H9 (cell line): ENCODE data around the gene ZNF576. TPM values are rescaled to one million over a fixed set of nuclear protein-coding genes. Genes with fewer than 3 reads are reported as not detected.

Experiments used
- DNase-seq: peaks from one replicate; pipeline ENCODE4 v3.0.0-alpha.2; 2017
- H2AFZ ChIP-seq: one replicate; pipeline ENCODE4 v1.6.1; 2013; ENCODE audit warnings: mild to moderate bottlenecking, low read length, control low read depth, moderate library complexity
- H2AK5ac ChIP-seq: 2 replicates; pipeline ENCODE4 v1.6.1; 2013; ENCODE audit warnings: low read length, control low read depth, mixed read lengths; ENCODE audit not compliant: insufficient read length
- H2BK120ac ChIP-seq: one replicate; pipeline ENCODE4 v1.6.1; 2013; ENCODE audit warnings: low read depth, mild to moderate bottlenecking, low read length, control low read depth, inconsistent platforms; ENCODE audit not compliant: poor library complexity, severe bottlenecking
- H2BK12ac ChIP-seq: 2 replicates; pipeline ENCODE4 v1.6.1; 2013; ENCODE audit warnings: low read length, control low read depth, mixed read lengths, low read depth; ENCODE audit not compliant: insufficient read length
- H2BK15ac ChIP-seq: 2 replicates; pipeline ENCODE4 v1.6.1; 2013; ENCODE audit warnings: low read depth, low read length, control low read depth
- H2BK20ac ChIP-seq: one replicate; pipeline ENCODE4 v1.6.1; 2013; ENCODE audit warnings: low read depth, mild to moderate bottlenecking, low read length, control low read depth, inconsistent platforms; ENCODE audit not compliant: poor library complexity, severe bottlenecking
- H2BK5ac ChIP-seq: 2 replicates; pipeline ENCODE4 v1.6.1; 2013; ENCODE audit warnings: low read length, control low read depth, mixed read lengths; ENCODE audit not compliant: insufficient read length
- H3K14ac ChIP-seq: 2 replicates; pipeline ENCODE4 v1.6.1; 2013; ENCODE audit warnings: low read length, control low read depth; ENCODE audit not compliant: insufficient read depth
- H3K18ac ChIP-seq: 2 replicates; pipeline ENCODE4 v1.6.1; 2013; ENCODE audit warnings: low read depth, mild to moderate bottlenecking, mixed read lengths, low read length, control low read depth; ENCODE audit not compliant: insufficient read length
- H3K23ac ChIP-seq: 2 replicates; pipeline ENCODE4 v1.6.1; 2013; ENCODE audit warnings: low read length, control low read depth, mixed read lengths, low read depth; ENCODE audit not compliant: insufficient read length
- H3K23me2 ChIP-seq: 2 replicates; pipeline ENCODE4 v1.6.1; 2013; ENCODE audit warnings: low read depth, mild to moderate bottlenecking, mixed read lengths, low read length, control low read depth; ENCODE audit not compliant: insufficient read length, poor library complexity, severe bottlenecking
- H3K27ac ChIP-seq: 2 replicates; pipeline ENCODE4 v1.5.1; 2013; ENCODE audit warnings: low read length, control low read depth, mixed read lengths, low read depth; ENCODE audit not compliant: insufficient read length
- H3K27me3 ChIP-seq: 2 replicates; pipeline ENCODE4 v1.6.1; 2013; ENCODE audit warnings: low read length, control low read depth, inconsistent platforms; ENCODE audit not compliant: insufficient read depth
- H3K4ac ChIP-seq: 2 replicates; pipeline ENCODE4 v1.6.1; 2013; ENCODE audit warnings: low read depth, mild to moderate bottlenecking, control low read depth, inconsistent platforms, low read length, moderate library complexity
- H3K4me1 ChIP-seq: 2 replicates; pipeline ENCODE4 v1.6.1; 2013; ENCODE audit warnings: low read length, control low read depth, inconsistent platforms; ENCODE audit not compliant: insufficient read depth
- H3K4me2 ChIP-seq: 2 replicates; pipeline ENCODE4 v1.6.1; 2013; ENCODE audit warnings: low read length, control low read depth, mixed read lengths; ENCODE audit not compliant: insufficient read length, insufficient read depth
- H3K56ac ChIP-seq: 2 replicates; pipeline ENCODE4 v1.6.1; 2013; ENCODE audit warnings: low read depth, mild to moderate bottlenecking, mixed read lengths, low read length, control low read depth; ENCODE audit not compliant: insufficient read length
- H3K79me1 ChIP-seq: 2 replicates; pipeline ENCODE4 v1.6.1; 2013; ENCODE audit warnings: low read depth, mild to moderate bottlenecking, moderate library complexity, low read length, control low read depth, inconsistent platforms; ENCODE audit not compliant: insufficient read depth, poor library complexity, severe bottlenecking
- H3K79me2 ChIP-seq: 2 replicates; pipeline ENCODE4 v1.6.1; 2013; ENCODE audit warnings: low read length, control low read depth, inconsistent platforms; ENCODE audit not compliant: insufficient read depth
- H3K9ac ChIP-seq: 2 replicates; pipeline ENCODE4 v1.6.1; 2013; ENCODE audit warnings: low read length, control low read depth, mixed read lengths; ENCODE audit not compliant: insufficient read length; ENCODE audit errors: extremely low read depth
- H3K9me3 ChIP-seq: one replicate; pipeline ENCODE4 v1.6.1; 2013; ENCODE audit warnings: low read depth, low read length, inconsistent platforms; ENCODE audit not compliant: control insufficient read depth
- H3T11ph ChIP-seq: one replicate; pipeline ENCODE4 v1.6.1; 2013; ENCODE audit warnings: mild to moderate bottlenecking, low read length, control low read depth, inconsistent platforms
- H4K20me1 ChIP-seq: one replicate; pipeline ENCODE4 v1.6.1; 2013; ENCODE audit not compliant: control insufficient read depth, insufficient read length, insufficient read depth
- H4K5ac ChIP-seq: 2 replicates; pipeline ENCODE4 v1.6.1; 2013; ENCODE audit warnings: low read depth, mild to moderate bottlenecking, mixed read lengths, low read length, control low read depth; ENCODE audit not compliant: insufficient read length
- H4K8ac ChIP-seq: replicated peaks from 2 replicates; pipeline ENCODE4 v1.6.1; 2013; ENCODE audit warnings: low read length, control low read depth, mixed read lengths, low read depth; ENCODE audit not compliant: insufficient read length
- H4K91ac ChIP-seq: 2 replicates; pipeline ENCODE4 v1.6.1; 2013; ENCODE audit warnings: low read depth, mild to moderate bottlenecking, moderate library complexity, mixed read lengths, low read length, control low read depth; ENCODE audit not compliant: insufficient read length
- H3K27ac Mint-ChIP-seq, 3 experiments: 2 replicates in 2 of 3; 3 replicates in 1 of 3; pipeline ENCODE4 v1.8.0; 2020 to 2021; ENCODE audit warnings: mixed read lengths in 3 of 3, mild to moderate bottlenecking in 1 of 3, moderate library complexity in 1 of 3
- H3K27me3 Mint-ChIP-seq: 2 replicates; pipeline ENCODE4 v1.8.0; 2021; ENCODE audit warnings: low read depth, mild to moderate bottlenecking, moderate library complexity, mixed read lengths
- H3K36me3 Mint-ChIP-seq, 3 experiments: 2 replicates in 2 of 3; 3 replicates in 1 of 3; pipeline ENCODE4 v1.8.0; 2020 to 2021; ENCODE audit warnings: low read depth in 3 of 3, mixed read lengths in 3 of 3; ENCODE audit not compliant: insufficient read depth in 1 of 3
- H3K4me1 Mint-ChIP-seq, 2 experiments: 2 replicates each; pipeline ENCODE4 v1.8.0; 2020; ENCODE audit warnings: mixed read lengths in 2 of 2
- H3K4me3 Mint-ChIP-seq, 2 experiments: 2 replicates in 1 of 2; 3 replicates in 1 of 2; pipeline ENCODE4 v1.8.0; 2020 to 2021; ENCODE audit warnings: mild to moderate bottlenecking in 2 of 2, mixed read lengths in 2 of 2, moderate library complexity in 1 of 2
- H3K9me3 Mint-ChIP-seq, 2 experiments: 2 replicates in 1 of 2; 3 replicates in 1 of 2; pipeline ENCODE4 v1.8.0; 2020; ENCODE audit warnings: mild to moderate bottlenecking in 2 of 2, mixed read lengths in 2 of 2, moderate library complexity in 1 of 2
- CTCF ChIP-seq: fragments of 200-600 bp; sonication (generic); conservative IDR thresholded peaks from 3 replicates; pipeline ENCODE4 v1.8.0; 2021; ENCODE audit warnings: antibody characterized with exemption, mild to moderate bottlenecking
- WGBS: extraction: QIAGEN DNeasy Blood & Tissue Kit; methylation state at CpG from one replicate; pipeline ENCODE4 v1.1.7; 2013; ENCODE audit warnings: missing lambda C conversion rate, low lambda C conversion rate, mixed read lengths; ENCODE audit not compliant: insufficient read length; ENCODE audit errors: extremely low coverage; 5-methylcytosine and 5-hydroxymethylcytosine counted together
- total RNA-seq: library from RNA; stranded (reverse); gene quantifications from 2 replicates; pipeline ENCODE4 v1.2.1, GENCODE V29; 2021

The ZNF576 gene
- total RNA-seq, 1 experiment from 2014 or later, result 19.7 TPM

GRCh38 chr19:43638995-43639518 is 42.7 kb downstream of the ZNF576 start:
- peaks cover 72% of the 10 kb centered on the region for H3K27me3 Mint-ChIP-seq
- no peak for TF ChIP-seq CTCF
- Histone ChIP-seq H3K23me2 (peaks cover 24% of the 10 kb centered on the region), H2BK15ac (no peak overlapping the region; the same call in 1 of the 2 replicates), H3T11ph (no peak overlapping the region), H2BK120ac (no peak overlapping the region), H4K5ac (no peak overlapping the region), H2AK5ac (no peak overlapping the region), H4K8ac (no peak overlapping the region), H3K27ac (no peak overlapping the region), H3K79me1 (no peaks in the 10 kb centered on the region), H2BK5ac (no peak overlapping the region), H4K20me1 (no peaks in the 10 kb centered on the region), H3K27me3 (peaks cover 24% of the 10 kb centered on the region; the same call in 1 of the 2 replicates), H3K4ac (no peak overlapping the region), H3K9me3 (no peaks in the 10 kb centered on the region), H3K9ac (peak overlapping the region; percentile 52), H3K4me2 (peak overlapping the region; percentile 96), H2BK20ac (no peak overlapping the region), H3K14ac (peak overlapping the region; percentile 60; the same call in 1 of the 2 replicates), H3K79me2 (no peaks in the 10 kb centered on the region), H3K23ac (no peak overlapping the region), H2AFZ (no peak overlapping the region), H3K18ac (no peak overlapping the region), H4K91ac (no peak overlapping the region), H3K4me1 (peaks cover 4% of the 10 kb centered on the region; the same call in 1 of the 2 replicates), H2BK12ac (no peak overlapping the region), H3K56ac (no peak overlapping the region)
- WGBS, result no CpG with 5 or more reads among the region's 18 CpGs
- peaks cover 0 to 5% (median 0%) of the 10 kb centered on the region in 3 experiments; a peak in 2 of 7 replicates for H3K36me3 Mint-ChIP-seq
- peaks cover 22 to 46% of the 10 kb centered on the region in 2 experiments for H3K4me1 Mint-ChIP-seq
- DNase-seq, result no peak
- peaks cover 0 to 2% of the 10 kb centered on the region in 2 experiments; a peak in 2 of 5 replicates for H3K9me3 Mint-ChIP-seq
- peak overlapping the region; percentile 72 to 95 for H3K4me3 Mint-ChIP-seq
- no peak overlapping the region; a peak in 1 of 7 replicates for H3K27ac Mint-ChIP-seq
